Astrocyte (in vitro differentiated cells and primary cell): ENCODE data around the gene PDE8A. TPM values are rescaled to one million over a fixed set of nuclear protein-coding genes. Genes with fewer than 3 reads are reported as not detected.
"Not testable (repeated sequence)": the region's sequence is repeated elsewhere in the genome, so short reads cannot be mapped to it uniquely, and the experiment has no call there.

Experiments used
- DNase-seq: peaks from one replicate; pipeline ENCODE4 v3.0.0-alpha.2; 2010; ENCODE audit warnings: low read depth
- FAIRE-seq: peaks from 2 replicates; lab custom pipeline; 2011; peaks lifted over from hg19 to GRCh38; lab: Jason Lieb, UNC
- H2AFZ ChIP-seq: 2 replicates; pipeline ENCODE4 v1.6.0; 2012; ENCODE audit warnings: low read depth, low read length, inconsistent platforms
- H3K27ac ChIP-seq: 2 replicates; pipeline ENCODE4 v1.5.1; 2011; ENCODE audit warnings: low read depth, low read length, inconsistent platforms
- H3K27me3 ChIP-seq: 2 replicates; pipeline ENCODE4 v1.6.0; 2011; ENCODE audit warnings: low read length, inconsistent platforms; ENCODE audit not compliant: insufficient read depth
- H3K36me3 ChIP-seq: 2 replicates; pipeline ENCODE4 v1.5.1; 2011; ENCODE audit warnings: low read length, inconsistent platforms; ENCODE audit not compliant: insufficient read depth
- H3K4me1 ChIP-seq: 2 replicates; pipeline ENCODE4 v1.5.1; 2011; ENCODE audit warnings: low read length, inconsistent platforms; ENCODE audit not compliant: insufficient read depth
- H3K4me2 ChIP-seq: 2 replicates; pipeline ENCODE4 v1.6.0; 2012; ENCODE audit warnings: low read length, inconsistent platforms
- H3K4me3 ChIP-seq: 2 replicates; pipeline ENCODE4 v1.5.1; 2011; ENCODE audit warnings: low read depth, mild to moderate bottlenecking, low read length, inconsistent platforms; ENCODE audit not compliant: insufficient read depth
- H3K79me2 ChIP-seq: 2 replicates; pipeline ENCODE4 v1.6.0; 2012; ENCODE audit warnings: mild to moderate bottlenecking, low read length, inconsistent platforms; ENCODE audit not compliant: insufficient read depth
- H3K9ac ChIP-seq: 2 replicates; pipeline ENCODE4 v1.6.0; 2012; ENCODE audit warnings: mild to moderate bottlenecking, low read length, inconsistent platforms
- H3K9me3 ChIP-seq: 2 replicates; pipeline ENCODE4 v1.5.1; 2012; ENCODE audit warnings: low read depth, mild to moderate bottlenecking, low read length, inconsistent platforms; ENCODE audit not compliant: insufficient read depth
- H4K20me1 ChIP-seq: 2 replicates; pipeline ENCODE4 v1.6.0; 2012; ENCODE audit warnings: low read length, inconsistent platforms; ENCODE audit not compliant: insufficient read depth
- H3K27ac Mint-ChIP-seq: one replicate; pipeline ENCODE4 v1.8.0; 2021; ENCODE audit warnings: mild to moderate bottlenecking, mixed read lengths; ENCODE audit not compliant: unreplicated experiment
- H3K27me3 Mint-ChIP-seq: one replicate; pipeline ENCODE4 v1.8.0; 2021; ENCODE audit warnings: low read depth, mixed read lengths; ENCODE audit not compliant: unreplicated experiment
- H3K36me3 Mint-ChIP-seq: one replicate; pipeline ENCODE4 v1.8.0; 2021; ENCODE audit warnings: low read depth, mixed read lengths; ENCODE audit not compliant: unreplicated experiment
- H3K4me1 Mint-ChIP-seq: one replicate; pipeline ENCODE4 v1.8.0; 2021; ENCODE audit warnings: low read depth, mixed read lengths; ENCODE audit not compliant: unreplicated experiment
- H3K4me3 Mint-ChIP-seq: one replicate; pipeline ENCODE4 v1.8.0; 2021; ENCODE audit warnings: mild to moderate bottlenecking, moderate library complexity, mixed read lengths; ENCODE audit not compliant: unreplicated experiment
- H3K9me3 Mint-ChIP-seq: one replicate; pipeline ENCODE4 v1.8.0; 2021; ENCODE audit warnings: mild to moderate bottlenecking, mixed read lengths; ENCODE audit not compliant: unreplicated experiment
- EZH2 ChIP-seq: IDR thresholded peaks from 2 replicates; pipeline ENCODE4 v1.6.1; 2012; ENCODE audit warnings: mild to moderate bottlenecking, low read length, inconsistent platforms; ENCODE audit not compliant: insufficient read depth
- total RNA-seq: library from RNA; stranded (reverse); gene quantifications from 2 replicates; pipeline ENCODE4 v1.2.1, GENCODE V29; 2021
- TF ChIP-seq, protein P1 (sequence below): IDR thresholded peaks from 2 replicates; pipeline ENCODE4 v1.5.1; 2011; ENCODE audit warnings: low read depth, mild to moderate bottlenecking, inconsistent platforms, low read length, moderate library complexity; ENCODE audit not compliant: insufficient read depth

Gene PDE8A
- total RNA-seq, 1 donor from 2014 or later: 18.0 TPM

DNA sequence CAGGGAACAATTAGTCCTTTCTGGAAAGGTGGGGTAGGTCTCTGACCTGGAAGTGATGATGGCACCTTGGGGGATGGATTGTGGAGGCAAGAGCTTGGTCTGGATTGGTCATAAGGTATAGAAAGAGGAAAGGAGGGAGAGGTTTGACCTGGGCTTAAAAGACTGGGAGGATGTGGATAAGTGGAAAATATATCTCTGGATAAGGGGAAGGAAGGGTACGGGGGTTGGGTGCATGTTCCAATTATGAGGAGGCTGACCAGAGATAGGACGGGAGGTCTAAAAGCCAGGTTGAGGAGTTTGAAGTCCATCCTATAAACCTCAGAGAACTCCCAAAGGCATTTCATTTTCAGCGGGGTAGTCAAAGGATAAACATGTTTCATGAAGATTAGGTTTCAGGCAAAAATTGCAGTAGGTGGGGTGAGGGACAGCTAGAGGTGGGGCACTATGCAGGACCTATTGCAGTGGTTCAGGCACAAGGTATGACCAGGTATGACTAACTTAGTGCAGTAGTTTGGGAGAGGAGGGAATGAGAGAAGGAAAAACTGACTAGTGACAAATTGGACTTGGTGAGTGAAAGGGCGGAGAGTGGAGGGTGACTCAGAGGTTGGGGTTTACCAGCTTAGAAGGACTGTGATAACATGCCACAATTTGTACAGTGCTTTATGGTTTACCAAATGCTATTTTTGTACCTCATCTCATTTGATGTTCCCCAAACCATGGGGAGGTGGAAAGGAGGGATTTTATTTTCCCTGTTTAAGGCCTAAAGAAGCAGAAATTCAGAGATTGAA is 10.7 kb downstream of the PDE8A start:
- peak; percentile 85 for FAIRE-seq
- Mint-ChIP-seq H3K9me3 (no peaks in the 10 kb centered on the region), H3K4me3 (peak overlapping the region; percentile 12), H3K4me1 (peaks cover 9% of the 10 kb centered on the region), H3K27me3 (no peaks in the 10 kb centered on the region), H3K36me3 (peaks cover 2% of the 10 kb centered on the region), H3K27ac (no peak overlapping the region)
- Histone ChIP-seq H2AFZ (no peak overlapping the region), H4K20me1 (peaks cover 60% of the 10 kb centered on the region), H3K4me2 (peak overlapping the region; percentile 34), H3K4me3 (no peak overlapping the region), H3K27me3 (no peaks in the 10 kb centered on the region), H3K9me3 (no peaks in the 10 kb centered on the region), H3K4me1 (peaks cover 3% of the 10 kb centered on the region), H3K27ac (peak overlapping the region; percentile 16), H3K9ac (no peak overlapping the region), H3K79me2 (peaks cover 69% of the 10 kb centered on the region), H3K36me3 (no peaks in the 10 kb centered on the region)
- peak; percentile 93 for DNase-seq
- TF ChIP-seq, protein P1, sequence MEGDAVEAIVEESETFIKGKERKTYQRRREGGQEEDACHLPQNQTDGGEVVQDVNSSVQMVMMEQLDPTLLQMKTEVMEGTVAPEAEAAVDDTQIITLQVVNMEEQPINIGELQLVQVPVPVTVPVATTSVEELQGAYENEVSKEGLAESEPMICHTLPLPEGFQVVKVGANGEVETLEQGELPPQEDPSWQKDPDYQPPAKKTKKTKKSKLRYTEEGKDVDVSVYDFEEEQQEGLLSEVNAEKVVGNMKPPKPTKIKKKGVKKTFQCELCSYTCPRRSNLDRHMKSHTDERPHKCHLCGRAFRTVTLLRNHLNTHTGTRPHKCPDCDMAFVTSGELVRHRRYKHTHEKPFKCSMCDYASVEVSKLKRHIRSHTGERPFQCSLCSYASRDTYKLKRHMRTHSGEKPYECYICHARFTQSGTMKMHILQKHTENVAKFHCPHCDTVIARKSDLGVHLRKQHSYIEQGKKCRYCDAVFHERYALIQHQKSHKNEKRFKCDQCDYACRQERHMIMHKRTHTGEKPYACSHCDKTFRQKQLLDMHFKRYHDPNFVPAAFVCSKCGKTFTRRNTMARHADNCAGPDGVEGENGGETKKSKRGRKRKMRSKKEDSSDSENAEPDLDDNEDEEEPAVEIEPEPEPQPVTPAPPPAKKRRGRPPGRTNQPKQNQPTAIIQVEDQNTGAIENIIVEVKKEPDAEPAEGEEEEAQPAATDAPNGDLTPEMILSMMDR: no peak
- no peak for TF ChIP-seq EZH2

DNA sequence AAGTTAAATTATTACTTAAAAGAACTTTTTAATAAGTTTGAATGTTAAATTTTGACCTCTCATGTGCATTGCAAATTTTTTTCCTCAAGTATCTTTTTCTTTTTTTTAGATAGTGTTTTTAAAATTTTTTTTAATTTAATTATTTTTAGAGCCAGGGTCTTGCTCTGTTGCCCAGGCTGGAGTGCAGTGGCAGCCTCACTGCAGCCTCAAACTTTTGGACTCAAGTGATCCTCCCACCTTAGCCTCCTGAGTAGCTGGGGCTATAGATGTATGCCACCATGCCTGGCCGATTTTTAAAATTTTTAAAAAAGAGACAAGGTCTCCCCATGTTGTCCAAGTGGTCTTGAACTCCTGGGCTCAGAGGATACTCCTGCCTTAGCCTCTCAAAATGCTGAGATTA is 14.4 kb downstream of the PDE8A start:
- Histone ChIP-seq H3K36me3 (no peaks in the 10 kb centered on the region), H4K20me1 (peaks cover 60% of the 10 kb centered on the region), H3K4me3 (no peak overlapping the region), H3K27me3 (no peaks in the 10 kb centered on the region), H3K9ac (no peak overlapping the region), H3K9me3 (no peaks in the 10 kb centered on the region), H2AFZ (no peak overlapping the region), H3K4me1 (peaks cover 3% of the 10 kb centered on the region), H3K4me2 (no peak overlapping the region), H3K27ac (no peak overlapping the region), H3K79me2 (peaks cover 62% of the 10 kb centered on the region)
- Mint-ChIP-seq H3K4me1 (peaks cover 9% of the 10 kb centered on the region), H3K9me3 (no peaks in the 10 kb centered on the region), H3K27me3 (no peaks in the 10 kb centered on the region), H3K27ac (no peak overlapping the region), H3K4me3 (no peak overlapping the region), H3K36me3 (no peaks in the 10 kb centered on the region)
- FAIRE-seq: no peak
- no peak for TF ChIP-seq EZH2
- TF ChIP-seq, protein P1: no peak
- DNase-seq: no peak

DNA sequence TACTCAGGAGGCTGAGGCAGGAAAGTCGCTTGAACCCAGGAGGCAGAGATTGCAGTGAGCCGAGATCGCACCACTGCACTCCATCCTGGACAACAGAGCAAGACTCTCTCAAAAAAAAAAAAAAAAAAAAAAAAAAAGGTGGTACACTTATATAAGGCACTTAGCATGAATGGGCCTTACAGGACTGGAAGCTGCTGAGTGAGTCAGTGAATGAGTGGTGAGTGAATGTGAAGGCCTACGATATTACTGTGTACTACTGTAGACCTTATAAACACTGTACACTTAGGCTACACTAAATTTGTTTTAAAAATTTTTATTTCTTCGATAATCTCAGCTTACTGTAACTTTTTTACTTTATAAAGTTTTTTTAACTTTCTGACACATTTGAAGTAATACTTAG is 15.1 kb downstream of the PDE8A start:
- H3K36me3 Mint-ChIP-seq, H3K9ac ChIP-seq, H3K27ac Mint-ChIP-seq, H3K4me2 ChIP-seq, FAIRE-seq, H3K4me3 ChIP-seq, H3K27ac ChIP-seq, H3K36me3 ChIP-seq, H3K4me1 Mint-ChIP-seq, H3K4me1 ChIP-seq, H3K9me3 ChIP-seq, H3K27me3 Mint-ChIP-seq, H3K4me3 Mint-ChIP-seq, H3K27me3 ChIP-seq, H3K9me3 Mint-ChIP-seq, H2AFZ ChIP-seq: not testable (repeated sequence)
- Histone ChIP-seq H3K79me2 (peaks cover 61% of the 10 kb centered on the region), H4K20me1 (peaks cover 59% of the 10 kb centered on the region)
- peak; percentile 30 for DNase-seq

DNA sequence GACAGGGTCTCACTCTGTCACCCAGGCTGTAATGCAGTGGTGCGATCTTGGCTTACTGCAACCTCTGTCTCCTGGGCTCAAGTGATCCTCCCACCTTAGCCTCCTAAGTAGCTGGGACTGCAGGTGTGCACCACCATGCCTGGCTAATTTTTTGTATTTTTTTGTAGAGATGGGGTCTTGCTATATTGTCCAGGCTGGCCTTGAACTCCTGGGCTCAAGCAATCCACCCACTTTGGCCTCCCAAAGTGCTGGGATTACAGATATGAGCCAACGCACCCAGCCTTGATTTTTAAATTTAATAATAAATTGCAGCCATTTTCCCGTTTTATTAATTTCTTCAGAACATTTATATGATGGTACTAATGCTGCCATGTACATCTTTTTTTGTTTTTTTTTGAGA is 15.6 kb downstream of the PDE8A start:
- not testable (repeated sequence) for FAIRE-seq, H3K27me3 Mint-ChIP-seq
- peaks cover 66% of the 10 kb centered on the region for H3K79me2 ChIP-seq

More for the DNA sequence above, 15.6 kb downstream of the PDE8A start:
- peaks cover 61% of the 10 kb centered on the region for H4K20me1 ChIP-seq
- H3K4me1 ChIP-seq, H3K4me3 ChIP-seq, H3K27ac Mint-ChIP-seq, H3K9me3 ChIP-seq, H3K27ac ChIP-seq, H3K4me1 Mint-ChIP-seq, H2AFZ ChIP-seq, H3K36me3 Mint-ChIP-seq, DNase-seq, H3K27me3 ChIP-seq, H3K9ac ChIP-seq, H3K4me2 ChIP-seq, H3K36me3 ChIP-seq, H3K9me3 Mint-ChIP-seq, H3K4me3 Mint-ChIP-seq: not testable (repeated sequence)
